Tibial nerve (tissue), 4 donors: ENCODE data around the gene CXCL8.

Experiments
- EP300 ChIP-seq, 2 donors: sonication (generic); formaldehyde crosslinking; IDR thresholded peaks; one replicate each; pipeline ENCODE4 v1.6.1; 2017; ENCODE audit warnings: antibody characterized with exemption in 2 of 2, mild to moderate bottlenecking in 1 of 2
- POLR2A ChIP-seq, 2 donors: fragments of 450-650 bp; IDR thresholded peaks; one replicate each; pipeline ENCODE4 v1.6.1; 2017; ENCODE audit warnings: antibody characterized with exemption in 2 of 2, mild to moderate bottlenecking in 2 of 2, moderate library complexity in 2 of 2
- TF ChIP-seq, protein P1 (sequence below), 5 experiments: fragments of 200-600 bp in 3 of 5; fragments of 450-650 bp in 2 of 5; sonication (generic) in 3 of 5; IDR thresholded peaks; one replicate each; pipeline ENCODE4 v1.5.1; 2016 to 2019; ENCODE audit warnings: antibody characterized with exemption in 5 of 5, mild to moderate bottlenecking in 3 of 5, moderate library complexity in 2 of 5

DNA sequence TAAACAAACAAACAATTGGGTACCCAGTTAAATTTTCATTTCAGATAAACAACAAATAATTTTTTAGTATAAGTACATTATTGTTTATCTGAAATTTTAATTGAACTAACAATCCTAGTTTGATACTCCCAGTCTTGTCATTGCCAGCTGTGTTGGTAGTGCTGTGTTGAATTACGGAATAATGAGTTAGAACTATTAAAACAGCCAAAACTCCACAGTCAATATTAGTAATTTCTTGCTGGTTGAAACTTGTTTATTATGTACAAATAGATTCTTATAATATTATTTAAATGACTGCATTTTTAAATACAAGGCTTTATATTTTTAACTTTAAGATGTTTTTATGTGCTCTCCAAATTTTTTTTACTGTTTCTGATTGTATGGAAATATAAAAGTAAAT lies 2.9 kb downstream of the CXCL8 start:
- TF ChIP-seq EP300 (IDR thresholded peaks at IDR 0.05) (no peak), POLR2A (IDR thresholded peaks at IDR 0.05) (no peak)
- TF ChIP-seq, protein P1, sequence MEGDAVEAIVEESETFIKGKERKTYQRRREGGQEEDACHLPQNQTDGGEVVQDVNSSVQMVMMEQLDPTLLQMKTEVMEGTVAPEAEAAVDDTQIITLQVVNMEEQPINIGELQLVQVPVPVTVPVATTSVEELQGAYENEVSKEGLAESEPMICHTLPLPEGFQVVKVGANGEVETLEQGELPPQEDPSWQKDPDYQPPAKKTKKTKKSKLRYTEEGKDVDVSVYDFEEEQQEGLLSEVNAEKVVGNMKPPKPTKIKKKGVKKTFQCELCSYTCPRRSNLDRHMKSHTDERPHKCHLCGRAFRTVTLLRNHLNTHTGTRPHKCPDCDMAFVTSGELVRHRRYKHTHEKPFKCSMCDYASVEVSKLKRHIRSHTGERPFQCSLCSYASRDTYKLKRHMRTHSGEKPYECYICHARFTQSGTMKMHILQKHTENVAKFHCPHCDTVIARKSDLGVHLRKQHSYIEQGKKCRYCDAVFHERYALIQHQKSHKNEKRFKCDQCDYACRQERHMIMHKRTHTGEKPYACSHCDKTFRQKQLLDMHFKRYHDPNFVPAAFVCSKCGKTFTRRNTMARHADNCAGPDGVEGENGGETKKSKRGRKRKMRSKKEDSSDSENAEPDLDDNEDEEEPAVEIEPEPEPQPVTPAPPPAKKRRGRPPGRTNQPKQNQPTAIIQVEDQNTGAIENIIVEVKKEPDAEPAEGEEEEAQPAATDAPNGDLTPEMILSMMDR (IDR thresholded peaks at IDR 0.05) = no peak
